Measurements from ENCODE around the gene JARID2. TPM values are rescaled to one million over a fixed set of nuclear protein-coding genes. Genes with fewer than 3 reads are reported as not detected.

Gene JARID2
- total and polyA plus RNA-seq, 2 of the 8 experiments (the other 6 are each of a cell fraction or from before 2014, with no cell fraction given), result 60.1 to 239 TPM

DNA sequence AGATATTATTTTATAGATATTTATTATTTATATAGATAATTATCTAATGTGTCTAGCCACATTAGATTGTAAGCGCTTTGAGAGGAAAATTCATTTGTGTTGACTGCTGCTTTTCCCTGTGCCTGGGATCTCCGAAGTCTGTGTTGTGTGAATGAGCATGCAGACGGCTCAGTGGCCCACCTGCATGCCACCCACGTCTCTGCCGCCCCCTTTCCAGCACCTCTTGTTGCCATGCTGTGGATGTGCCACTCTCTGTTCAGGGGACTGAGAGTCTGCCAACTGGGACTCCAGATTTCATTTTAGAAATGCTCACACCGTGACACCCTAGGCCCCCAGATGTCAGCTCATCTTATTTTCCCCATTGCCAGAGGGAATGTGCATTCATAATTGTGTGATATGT is 139.7 kb downstream of the JARID2 start:
- peaks cover 91 to 100% of the 10 kb centered on the region in 2 experiments for H3K79me2 ChIP-seq (ENCODE audit: control insufficient read depth in 1 of 2, insufficient read depth in 2 of 2, low read length in 2 of 2)
- H2BK5ac ChIP-seq (ENCODE audit: low read depth, low read length), result no peak overlapping the region
- H3K27me3 ChIP-seq (replicated peaks in 1 of 4; ENCODE audit: control insufficient read depth in 3 of 4, extremely low read depth in 1 of 4, insufficient read depth in 3 of 4, low read length in 3 of 4), result no peaks in the 10 kb centered on the region
- H4K5ac ChIP-seq (ENCODE audit: insufficient read length, low read depth, low read length), result no peak overlapping the region
- no peak overlapping the region for H4K8ac ChIP-seq (ENCODE audit: extremely low read depth, insufficient read depth, low read length)
- H2AFZ ChIP-seq (ENCODE audit: low read length), result no peak overlapping the region
- H2BK15ac ChIP-seq (ENCODE audit: low read length), result no peak overlapping the region
- H3K56ac ChIP-seq (replicated peaks; ENCODE audit: insufficient read length, low read depth, low read length), result no peak overlapping the region
- no peak overlapping the region for H3K4ac ChIP-seq (replicated peaks; ENCODE audit: insufficient read length, low read depth, low read length)
- H3K9ac ChIP-seq (replicated peaks in 1 of 4; ENCODE audit: extremely low read depth in 1 of 4, low read depth in 3 of 4, low read length in 3 of 4), result no peak overlapping the region
- H3K27ac ChIP-seq (ENCODE audit: low read depth, low read length), result no peak overlapping the region
- H2BK12ac ChIP-seq (ENCODE audit: low read depth, low read length), result no peak overlapping the region
- no peaks in the 10 kb centered on the region for H3K36me3 ChIP-seq (ENCODE audit: control insufficient read depth in 2 of 4, insufficient read depth in 4 of 4, low read length in 3 of 4)
- peaks cover 60 to 65% of the 10 kb centered on the region in 2 experiments for H4K20me1 ChIP-seq (replicated peaks in 1 of 2; ENCODE audit: control insufficient read depth in 1 of 2, insufficient read depth in 2 of 2, low read length in 2 of 2)
- no peak for FAIRE-seq
- no peak overlapping the region for H3K23ac ChIP-seq (ENCODE audit: insufficient read length)
- CTCF ChIA-PET (ENCODE audit: partially characterized antibody), result no interaction called here
- peaks cover 10% of the 10 kb centered on the region for H3K79me1 ChIP-seq (ENCODE audit: low read depth, low read length)
- H3K14ac ChIP-seq (ENCODE audit: insufficient read length), result no peak overlapping the region
- WGBS, 2 experiments (ENCODE audit: extremely low coverage in 1 of 2, insufficient coverage in 1 of 2, insufficient read length in 1 of 2, insufficient replicate concordance in 2 of 2, low coverage in 1 of 2, low lambda C conversion rate in 2 of 2, missing lambda C conversion rate in 1 of 2), result 88% methylated on average over 6 of the region's 6 CpGs; no CpG with 5 or more reads in 1 of the 2 experiments
- no peak for DNase-seq (ENCODE audit: low read depth in 1 of 2, low spot score in 2 of 2)
- H3K23me2 ChIP-seq (ENCODE audit: low read depth, low read length), result no peaks in the 10 kb centered on the region
- peak overlapping the region in 1 of 2 experiments; percentile 51; a peak in 1 of 4 replicates for H3K4me2 ChIP-seq (ENCODE audit: insufficient read depth in 1 of 2, low read depth in 2 of 2, low read length in 2 of 2)
- no peak overlapping the region for H2AK5ac ChIP-seq (ENCODE audit: low read depth, low read length)
- H2BK20ac ChIP-seq (ENCODE audit: low read length), result no peak overlapping the region
- no peaks in the 10 kb centered on the region for H3K9me3 ChIP-seq (ENCODE audit: insufficient read depth in 2 of 2, low read depth in 1 of 2, low read length in 1 of 2)
- no peak overlapping the region for H3K18ac ChIP-seq (ENCODE audit: extremely low read depth, low read length)
- H2BK120ac ChIP-seq (replicated peaks; ENCODE audit: low read depth, low read length), result no peak overlapping the region
- no peak overlapping the region for H3K4me3 ChIP-seq (ENCODE audit: extremely low read depth in 1 of 4, insufficient read depth in 2 of 4, low read depth in 3 of 4, low read length in 4 of 4)
- TF ChIP-seq TAF1 (IDR thresholded peaks at IDR 0.05; ENCODE audit: low read depth, low read length), result no peak
- TF ChIP-seq POLR2AphosphoS5 (IDR thresholded peaks at IDR 0.05; ENCODE audit: low read depth, low read length), result peak; percentile 40; the same call in 1 of the 2 replicates
- peaks cover 12 to 52% (median 32%) of the 10 kb centered on the region in 4 experiments for H3K4me1 ChIP-seq (replicated peaks in 1 of 4; ENCODE audit: control insufficient read depth in 3 of 4, insufficient read depth in 4 of 4, low read length in 3 of 4)
- no peak overlapping the region for H4K91ac ChIP-seq (replicated peaks; ENCODE audit: insufficient read length, low read length)
- POLR2A ChIA-PET (ENCODE audit: partially characterized antibody), result interaction anchor here (0.9 kb wide), 1 partner anchor 15 kb away, joined by 3 read pairs; no protein-coding TSS in a partner anchor
